SU-DHL-6 (cell line): Measurements from ENCODE around the gene GNG5.

Experiments used
- H2AFZ ChIP-seq: fragments of 200-600 bp; sonication (generic); 2 replicates; pipeline ENCODE4 v1.6.1; 2014; ENCODE audit warnings: low read depth, mild to moderate bottlenecking, moderate library complexity, mixed read lengths, antibody characterized with exemption, low read length; ENCODE audit not compliant: severe bottlenecking
- H3F3A ChIP-seq: fragments of 200-600 bp; shearing (Covaris generic); 2 replicates; pipeline ENCODE4 v1.6.0; 2016; ENCODE audit warnings: antibody characterized with exemption, mild to moderate bottlenecking; ENCODE audit not compliant: insufficient read depth
- H3K27ac ChIP-seq: fragments of 200-600 bp; sonication (generic); 2 replicates; pipeline ENCODE4 v1.5.1; 2016; ENCODE audit warnings: low read depth, mild to moderate bottlenecking, low read length, moderate library complexity, mixed read lengths
- H3K27me3 ChIP-seq: fragments of 200-600 bp; sonication (generic), shearing (Covaris generic); 2 replicates; pipeline ENCODE4 v1.6.0; 2014; ENCODE audit warnings: mild to moderate bottlenecking, low read length
- H3K36me3 ChIP-seq: fragments of 200-600 bp; sonication (generic); 2 replicates; pipeline ENCODE4 v1.6.1; 2014; ENCODE audit warnings: mild to moderate bottlenecking, low read length, mixed read lengths
- H3K4me2 ChIP-seq: fragments of 300-600, 200-600 bp; shearing (Covaris generic), sonication (generic); 2 replicates; pipeline ENCODE4 v1.6.0; 2014; ENCODE audit warnings: low read length, low read depth, mild to moderate bottlenecking; ENCODE audit not compliant: poor library complexity, severe bottlenecking
- H3K4me3 ChIP-seq: fragments of 200-600 bp; sonication (generic); 2 replicates; pipeline ENCODE4 v1.5.1; 2014; ENCODE audit warnings: antibody characterized with exemption, low read length, mild to moderate bottlenecking, mixed read lengths; ENCODE audit not compliant: insufficient read depth, poor library complexity, severe bottlenecking
- H3K79me2 ChIP-seq: fragments of 200-600 bp; sonication (generic); 2 replicates; pipeline ENCODE4 v1.6.1; 2014; ENCODE audit warnings: mild to moderate bottlenecking, low read length, moderate library complexity; ENCODE audit not compliant: insufficient read depth
- H3K9ac ChIP-seq: fragments of 200-600 bp; sonication (generic); 2 replicates; pipeline ENCODE4 v1.7.0; 2014; ENCODE audit warnings: mild to moderate bottlenecking, low read length
- H3K9me2 ChIP-seq: fragments of 200-600 bp; sonication (generic); replicated peaks from 2 replicates; pipeline ENCODE4 v1.6.1; 2014; ENCODE audit warnings: low read length; ENCODE audit not compliant: insufficient read depth
- H3K9me3 ChIP-seq: fragments of 200-600 bp; sonication (generic); 2 replicates; pipeline ENCODE4 v1.6.1; 2014; ENCODE audit warnings: low read length, mixed read lengths; ENCODE audit not compliant: insufficient read depth
- H4K20me1 ChIP-seq: fragments of 200-600 bp; sonication (generic); 2 replicates; pipeline ENCODE4 v1.6.1; 2014; ENCODE audit warnings: low read depth, mild to moderate bottlenecking, antibody characterized with exemption, low read length, moderate library complexity, mixed read lengths
- CTCF ChIP-seq: fragments of 200-600 bp; sonication (generic); IDR thresholded peaks from one replicate; pipeline ENCODE4 v1.5.1; 2017; ENCODE audit warnings: antibody characterized with exemption, mild to moderate bottlenecking, low read length, moderate library complexity; ENCODE audit not compliant: insufficient read depth, poor library complexity, severe bottlenecking
- EZH2phosphoT487 ChIP-seq: fragments of 200-600 bp; sonication (generic), shearing (Covaris generic); conservative IDR thresholded peaks from 2 replicates; pipeline ENCODE4 v1.6.1; 2018; ENCODE audit warnings: mild to moderate bottlenecking, antibody characterized with exemption, low read length, moderate library complexity, mixed read lengths

Gene GNG5

GRCh38 chr1:84480650-84481049 lies 25.7 kb downstream of the GNG5 start:
- H4K20me1 ChIP-seq: peaks cover 22% of the 10 kb centered on the region; the same call in 1 of the 2 replicates
- no peak overlapping the region for H3K27ac ChIP-seq
- H3K9ac ChIP-seq: peak overlapping the region; percentile 72
- peaks cover 61% of the 10 kb centered on the region for H3K79me2 ChIP-seq
- H3K4me3 ChIP-seq: peak overlapping the region; percentile 89
- peak overlapping the region; percentile 98 for H3K4me2 ChIP-seq
- TF ChIP-seq EZH2phosphoT487 (no peak), CTCF (no peak)
- H3F3A ChIP-seq: no peaks in the 10 kb centered on the region
- peaks cover 7% of the 10 kb centered on the region; the same call in 1 of the 2 replicates for H3K9me3 ChIP-seq
- peaks cover 33% of the 10 kb centered on the region for H3K36me3 ChIP-seq
- H2AFZ ChIP-seq: no peak overlapping the region
- no peaks in the 10 kb centered on the region for H3K9me2 ChIP-seq
- H3K27me3 ChIP-seq: no peaks in the 10 kb centered on the region

- no peaks in the 10 kb centered on the region for H3K9me2 ChIP-seq
- no peaks in the 10 kb centered on the region for H3F3A ChIP-seq
- H2AFZ ChIP-seq: no peak overlapping the region
- H3K27me3 ChIP-seq: no peaks in the 10 kb centered on the region
- H3K27ac ChIP-seq: no peak overlapping the region
- H3K4me3 ChIP-seq: peak overlapping the region; percentile 89
- peak overlapping the region; percentile 98 for H3K4me2 ChIP-seq
- H3K79me2 ChIP-seq: peaks cover 54% of the 10 kb centered on the region
- H3K36me3 ChIP-seq: peaks cover 32% of the 10 kb centered on the region
- TF ChIP-seq CTCF (no peak), EZH2phosphoT487 (no peak)
- peaks cover 7% of the 10 kb centered on the region; the same call in 1 of the 2 replicates for H3K9me3 ChIP-seq
- peak overlapping the region; percentile 72 for H3K9ac ChIP-seq
- H4K20me1 ChIP-seq: peaks cover 22% of the 10 kb centered on the region; the same call in 1 of the 2 replicates
Measured at GRCh38 chr1:84479998-84480397, 26.4 kb downstream of the GNG5 start.

- peaks cover 7% of the 10 kb centered on the region; the same call in 1 of the 2 replicates for H3K9me3 ChIP-seq
- H3K9me2 ChIP-seq: no peaks in the 10 kb centered on the region
- H3K79me2 ChIP-seq: peaks cover 51% of the 10 kb centered on the region
- peaks cover 22% of the 10 kb centered on the region; the same call in 1 of the 2 replicates for H4K20me1 ChIP-seq
- no peak for TF ChIP-seq EZH2phosphoT487
- no peak for TF ChIP-seq CTCF
- H3F3A ChIP-seq: no peaks in the 10 kb centered on the region
- H3K27me3 ChIP-seq: no peaks in the 10 kb centered on the region
- peak within 1 kb of the TSS; percentile 89 for H3K4me3 ChIP-seq
- H2AFZ ChIP-seq: peak within 1 kb of the TSS; percentile 93
- H3K36me3 ChIP-seq: peaks cover 30% of the 10 kb centered on the region
- H3K9ac ChIP-seq: peak within 1 kb of the TSS; percentile 72
- peak within 1 kb of the TSS; percentile 98 for H3K4me2 ChIP-seq
- H3K27ac ChIP-seq: peak within 1 kb of the TSS; percentile 60
Measured at GRCh38 chr1:84478876-84479868, 27.2 kb downstream of the GNG5 start, which contains the start of gene RPF1. RPF1 (plus strand) TSS chr1:84479266; CDS start chr1:84479282, 16 bp downstream.
